WTC11 (cell line): ENCODE data around the gene RNASE7. TPM values are rescaled to one million over a fixed set of nuclear protein-coding genes. Genes with fewer than 3 reads are reported as not detected.

Source experiments
- ATAC-seq: fragments of 200-7000 bp; cut with Tn5 transposase; 2 replicates; pipeline ENCODE4 v1.10.0; 2021; ENCODE audit warnings: mild to moderate bottlenecking, moderate library complexity
- CTCF ChIA-PET: fragments of 300-600 bp; sonication (Branson Sonifier 250); formaldehyde crosslinking; loops from one replicate; lab custom pipeline; 2021; ENCODE audit warnings: antibody characterized with exemption; lab: Charles Lee
- POLR2A ChIA-PET: fragments of 350-600 bp; sonication (Branson Sonifier 250); formaldehyde crosslinking; loops from one replicate; lab custom pipeline; 2021; ENCODE audit warnings: antibody characterized with exemption; lab: Charles Lee
- DNase-seq: peaks from one replicate; pipeline ENCODE4 v3.0.0; 2021; ENCODE audit warnings: low spot score
- H3K27ac Mint-ChIP-seq: 2 replicates; pipeline ENCODE4 v1.8.0; 2021; ENCODE audit warnings: mixed read lengths
- H3K27me3 Mint-ChIP-seq: 2 replicates; pipeline ENCODE4 v1.8.0; 2021; ENCODE audit warnings: low read depth, mild to moderate bottlenecking, moderate library complexity, mixed read lengths
- H3K36me3 Mint-ChIP-seq: 2 replicates; pipeline ENCODE4 v1.8.0; 2021; ENCODE audit warnings: mixed read lengths
- H3K4me1 Mint-ChIP-seq: 2 replicates; pipeline ENCODE4 v1.8.0; 2022; ENCODE audit warnings: mixed read lengths
- H3K4me3 Mint-ChIP-seq: 2 replicates; pipeline ENCODE4 v1.8.0; 2021; ENCODE audit warnings: mild to moderate bottlenecking, moderate library complexity, mixed read lengths
- H3K9me3 Mint-ChIP-seq: 2 replicates; pipeline ENCODE4 v1.8.0; 2021; ENCODE audit warnings: mixed read lengths
- AFF4 ChIP-seq: sonication (generic); formaldehyde crosslinking; IDR thresholded peaks from 2 replicates; pipeline ENCODE4 v1.8.1; 2023; ENCODE audit warnings: mild to moderate bottlenecking, missing genetic modification reagents, borderline replicate concordance
- AR ChIP-seq: fragments of 250-450 bp; sonication (Bioruptor Pico); IDR thresholded peaks from 2 replicates; pipeline ENCODE4 v1.9.0; 2021; ENCODE audit warnings: mild to moderate bottlenecking
- ARID4B ChIP-seq: sonication (generic); formaldehyde crosslinking; IDR thresholded peaks from 2 replicates; pipeline ENCODE4 v1.8.0; 2023; ENCODE audit warnings: missing genetic modification reagents, mild to moderate bottlenecking, borderline replicate concordance
- E2F1 ChIP-seq: sonication (generic); formaldehyde crosslinking; IDR thresholded peaks from 2 replicates; pipeline ENCODE4 v1.8.0; 2022; ENCODE audit warnings: mild to moderate bottlenecking, missing genetic modification reagents
- E2F4 ChIP-seq: sonication (generic); formaldehyde crosslinking; IDR thresholded peaks from 2 replicates; pipeline ENCODE4 v1.8.1; 2022; ENCODE audit warnings: low read depth, mild to moderate bottlenecking, moderate library complexity, missing genetic modification reagents, borderline replicate concordance
- ETV6 ChIP-seq: sonication (generic); formaldehyde crosslinking; IDR thresholded peaks from 2 replicates; pipeline ENCODE4 v1.8.1; 2022; ENCODE audit warnings: mild to moderate bottlenecking, missing genetic modification reagents
- FOXK1 ChIP-seq: sonication (generic); formaldehyde crosslinking; IDR thresholded peaks from 2 replicates; pipeline ENCODE4 v1.8.0; 2022; ENCODE audit warnings: mild to moderate bottlenecking, moderate library complexity, missing genetic modification reagents
- GTF2I ChIP-seq: fragments of 250-450 bp; sonication (Bioruptor Pico); conservative IDR thresholded peaks from 2 replicates; pipeline ENCODE4 v1.4.0; 2021; ENCODE audit warnings: mild to moderate bottlenecking
- KAT7 ChIP-seq: sonication (generic); formaldehyde crosslinking; IDR thresholded peaks from 2 replicates; pipeline ENCODE4 v1.8.1; 2023; ENCODE audit warnings: missing genetic modification reagents, mild to moderate bottlenecking, borderline replicate concordance
- MLX ChIP-seq: sonication (generic); formaldehyde crosslinking; IDR thresholded peaks from 2 replicates; pipeline ENCODE4 v1.8.1; 2023; ENCODE audit warnings: mild to moderate bottlenecking, missing genetic modification reagents, moderate library complexity
- NR1H2 ChIP-seq: sonication (generic); formaldehyde crosslinking; IDR thresholded peaks from 2 replicates; pipeline ENCODE4 v1.9.0; 2021; ENCODE audit warnings: mild to moderate bottlenecking, moderate library complexity, missing genetic modification reagents
- NR2C2 ChIP-seq: sonication (generic); formaldehyde crosslinking; IDR thresholded peaks from 2 replicates; pipeline ENCODE4 v1.8.0; 2022; ENCODE audit warnings: mild to moderate bottlenecking, missing genetic modification reagents
- TCF7 ChIP-seq: sonication (generic); formaldehyde crosslinking; IDR thresholded peaks from 2 replicates; pipeline ENCODE4 v1.8.0; 2022; ENCODE audit warnings: mild to moderate bottlenecking, low read depth, missing genetic modification reagents, moderate library complexity
- TEAD4 ChIP-seq: sonication (generic); formaldehyde crosslinking; IDR thresholded peaks from 2 replicates; pipeline ENCODE4 v1.8.0; 2022; ENCODE audit warnings: mild to moderate bottlenecking, missing genetic modification reagents
- TP53 ChIP-seq: sonication (generic); formaldehyde crosslinking; IDR thresholded peaks from 2 replicates; pipeline ENCODE4 v1.8.1; 2023; ENCODE audit warnings: mild to moderate bottlenecking, missing genetic modification reagents
- ZBTB21 ChIP-seq: sonication (generic); formaldehyde crosslinking; IDR thresholded peaks from 2 replicates; pipeline ENCODE4 v1.8.1; 2023; ENCODE audit warnings: mild to moderate bottlenecking, missing genetic modification reagents, borderline replicate concordance
- ZNF219 ChIP-seq: sonication (generic); formaldehyde crosslinking; IDR thresholded peaks from 2 replicates; pipeline ENCODE4 v1.8.0; 2023; ENCODE audit warnings: missing genetic modification reagents, mild to moderate bottlenecking, borderline replicate concordance
- ZNF232 ChIP-seq: sonication (generic); formaldehyde crosslinking; IDR thresholded peaks from 2 replicates; pipeline ENCODE4 v1.8.0; 2022; ENCODE audit warnings: mild to moderate bottlenecking, missing genetic modification reagents
- ZNF416 ChIP-seq: fragments of 250-450 bp; sonication (Bioruptor Pico); IDR thresholded peaks from 2 replicates; pipeline ENCODE4 v1.9.0; 2021; ENCODE audit warnings: mild to moderate bottlenecking, inconsistent platforms
- ZNF512 ChIP-seq: sonication (generic); formaldehyde crosslinking; IDR thresholded peaks from 2 replicates; pipeline ENCODE4 v1.8.1; 2022; ENCODE audit warnings: missing genetic modification reagents, borderline replicate concordance
- total RNA-seq: library from RNA; stranded (reverse); gene quantifications from 3 replicates; pipeline ENCODE4 v1.2.3, GENCODE V29; 2021

Gene RNASE7
- total RNA-seq, 1 experiment from 2014 or later, result not detected

GRCh38 chr14:20996521-20996920 lies 45.6 kb upstream of the RNASE7 start (continued):
- TF ChIP-seq NR1H2 (CRISPR knock-in tag) (no peak), TEAD4 (no peak)

- POLR2A ChIA-PET, result interaction anchor here (0.6 to 0.7 kb wide), 2 partner anchors 74 to 196 kb away, joined by 5 to 8 read pairs; no protein-coding TSS in a partner anchor
- CTCF ChIA-PET, result interaction anchor here (0.6 to 5.6 kb wide), 11 partner anchors 9 to 171 kb away, joined by 3 to 78 read pairs (median 5); no protein-coding TSS in a partner anchor
- no peak for ATAC-seq
- peak overlapping the region; percentile 78; the same call in 1 of the 2 replicates for H3K27ac Mint-ChIP-seq
- TF ChIP-seq TP53 (CRISPR knock-in tag) (no peak), ZBTB21 (CRISPR knock-in tag) (no peak), E2F1 (CRISPR knock-in tag) (no peak), ZNF416 (CRISPR knock-in tag) (no peak), ZNF512 (CRISPR knock-in tag) (no peak), TCF7 (CRISPR knock-in tag) (no peak), ETV6 (no peak), ARID4B (CRISPR knock-in tag) (no peak), NR2C2 (CRISPR knock-in tag) (no peak), ZNF232 (CRISPR knock-in tag) (no peak), ZNF219 (CRISPR knock-in tag) (no peak), KAT7 (CRISPR knock-in tag) (no peak), AR (CRISPR knock-in tag) (no peak), AFF4 (CRISPR knock-in tag) (no peak), FOXK1 (CRISPR knock-in tag) (no peak), MLX (CRISPR knock-in tag) (no peak), GTF2I (CRISPR knock-in tag) (no peak), E2F4 (CRISPR knock-in tag) (no peak)
- no peaks in the 10 kb centered on the region for H3K9me3 Mint-ChIP-seq
- no peak overlapping the region for H3K4me3 Mint-ChIP-seq
- peaks cover 18% of the 10 kb centered on the region for H3K4me1 Mint-ChIP-seq
- peaks cover 46% of the 10 kb centered on the region for H3K36me3 Mint-ChIP-seq
- no peaks in the 10 kb centered on the region; the same call in 1 of the 2 replicates for H3K27me3 Mint-ChIP-seq
- no peak for DNase-seq
Observed at GRCh38 chr14:20997115-20997514, 45.0 kb upstream of the RNASE7 start.
